Keratinocyte (primary cell): ENCODE measurements around the gene HOXD11.

Experiments
- CTCF ChIP-seq, 3 experiments: IDR thresholded peaks in 1 of 3; conservative IDR thresholded peaks in 1 of 3; optimal IDR thresholded peaks in 1 of 3; 2 replicates in 2 of 3; 3 replicates in 1 of 3; pipeline versions ENCODE3 to v1.5.1; 2011; ENCODE audit warnings: low read length in 3 of 3, mild to moderate bottlenecking in 3 of 3, moderate library complexity in 2 of 3, control low read depth in 1 of 3, inconsistent platforms in 1 of 3; ENCODE audit not compliant: insufficient read depth in 2 of 3; ENCODE audit errors: extremely low read depth in 1 of 3
- EZH2 ChIP-seq: IDR thresholded peaks from one replicate; pipeline ENCODE4 v1.6.1; 2012; ENCODE audit warnings: inconsistent platforms, mild to moderate bottlenecking, low read length, moderate library complexity

DNA sequence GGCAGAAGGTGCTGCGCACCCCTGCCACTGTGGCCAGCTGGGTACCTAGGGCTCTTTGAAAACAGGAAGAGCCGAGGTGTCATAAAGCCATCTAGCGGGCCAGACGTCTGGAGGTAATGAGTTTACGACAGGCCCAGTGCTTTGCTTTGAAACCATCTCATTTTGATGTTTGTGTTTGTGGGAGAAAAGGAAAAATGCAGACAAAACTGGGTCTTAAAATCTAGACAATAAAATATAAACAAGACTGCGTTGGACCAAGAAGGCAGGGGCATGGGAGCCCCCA, 18.6 kb downstream of the HOXD11 start:
- TF ChIP-seq CTCF (optimal IDR thresholded peaks at IDR 0.05 in 1 of 3, IDR thresholded peaks at IDR 0.05 in 1 of 3, conservative IDR thresholded peaks at IDR 0.05 in 1 of 3; ENCODE audit: extremely low read depth in 1 of 3, insufficient read depth in 2 of 3, low read length in 3 of 3) (no peak), EZH2 (peak; percentile 31)
